Duodenal mucosa (tissue), 2 donors: ENCODE data around the gene TTLL11.

Source experiments
- H3K27ac ChIP-seq: one replicate; pipeline ENCODE4 v1.7.0; 2013; ENCODE audit warnings: low read depth, low read length
- H3K27me3 ChIP-seq, 2 donors: one replicate each; pipeline ENCODE4 v1.7.0; 2013; ENCODE audit warnings: low read length in 2 of 2, control low read depth in 1 of 2; ENCODE audit not compliant: insufficient read depth in 2 of 2, control insufficient read depth in 1 of 2
- H3K36me3 ChIP-seq, 2 donors: one replicate each; pipeline ENCODE4 v1.7.0; 2013; ENCODE audit warnings: low read length in 2 of 2, control low read depth in 1 of 2; ENCODE audit not compliant: insufficient read depth in 2 of 2, control insufficient read depth in 1 of 2
- H3K4me1 ChIP-seq, 2 donors: one replicate each; pipeline ENCODE4 v1.7.0; 2013; ENCODE audit warnings: low read length in 2 of 2, control low read depth in 1 of 2; ENCODE audit not compliant: insufficient read depth in 2 of 2, control insufficient read depth in 1 of 2
- H3K4me3 ChIP-seq, 2 donors: one replicate each; pipeline ENCODE4 v1.7.0; 2013; ENCODE audit warnings: low read length in 2 of 2, low read depth in 1 of 2
- H3K9ac ChIP-seq, 2 donors: one replicate each; pipeline ENCODE4 v1.7.0; 2013; ENCODE audit warnings: low read length in 2 of 2, low read depth in 1 of 2
- H3K9me3 ChIP-seq, 2 donors: one replicate each; pipeline ENCODE4 v1.7.0; 2013; ENCODE audit warnings: low read length in 2 of 2, control low read depth in 1 of 2; ENCODE audit not compliant: control insufficient read depth in 1 of 2

The TTLL11 gene

DNA sequence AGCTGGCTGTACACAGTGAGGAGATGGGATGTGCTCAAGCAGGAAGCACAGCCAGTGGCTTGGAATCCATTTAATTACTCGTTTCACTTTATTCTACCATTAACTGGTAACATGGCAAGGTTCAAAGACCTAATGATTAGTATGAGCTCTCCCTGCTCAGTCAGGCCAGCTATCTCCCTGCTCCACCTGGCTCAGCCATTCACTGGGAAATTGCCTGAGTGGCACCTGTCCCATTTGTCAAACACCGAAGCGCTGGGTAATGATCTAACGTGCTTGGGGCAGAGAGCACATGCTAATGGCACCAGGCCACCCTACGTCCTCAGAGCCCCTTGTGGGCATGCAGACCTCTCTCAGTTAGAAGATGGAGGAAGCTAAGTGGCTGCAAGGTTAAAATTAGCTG, 162.2 kb downstream of the TTLL11 start:
- H3K36me3 ChIP-seq: no peaks in the 10 kb centered on the region
- no peak overlapping the region for H3K27ac ChIP-seq
- H3K4me3 ChIP-seq: no peak overlapping the region
- peaks cover 7 to 8% of the 10 kb centered on the region in 2 donors for H3K4me1 ChIP-seq
- no peaks in the 10 kb centered on the region for H3K9me3 ChIP-seq
- H3K9ac ChIP-seq: no peak overlapping the region
- H3K27me3 ChIP-seq: no peaks in the 10 kb centered on the region

DNA sequence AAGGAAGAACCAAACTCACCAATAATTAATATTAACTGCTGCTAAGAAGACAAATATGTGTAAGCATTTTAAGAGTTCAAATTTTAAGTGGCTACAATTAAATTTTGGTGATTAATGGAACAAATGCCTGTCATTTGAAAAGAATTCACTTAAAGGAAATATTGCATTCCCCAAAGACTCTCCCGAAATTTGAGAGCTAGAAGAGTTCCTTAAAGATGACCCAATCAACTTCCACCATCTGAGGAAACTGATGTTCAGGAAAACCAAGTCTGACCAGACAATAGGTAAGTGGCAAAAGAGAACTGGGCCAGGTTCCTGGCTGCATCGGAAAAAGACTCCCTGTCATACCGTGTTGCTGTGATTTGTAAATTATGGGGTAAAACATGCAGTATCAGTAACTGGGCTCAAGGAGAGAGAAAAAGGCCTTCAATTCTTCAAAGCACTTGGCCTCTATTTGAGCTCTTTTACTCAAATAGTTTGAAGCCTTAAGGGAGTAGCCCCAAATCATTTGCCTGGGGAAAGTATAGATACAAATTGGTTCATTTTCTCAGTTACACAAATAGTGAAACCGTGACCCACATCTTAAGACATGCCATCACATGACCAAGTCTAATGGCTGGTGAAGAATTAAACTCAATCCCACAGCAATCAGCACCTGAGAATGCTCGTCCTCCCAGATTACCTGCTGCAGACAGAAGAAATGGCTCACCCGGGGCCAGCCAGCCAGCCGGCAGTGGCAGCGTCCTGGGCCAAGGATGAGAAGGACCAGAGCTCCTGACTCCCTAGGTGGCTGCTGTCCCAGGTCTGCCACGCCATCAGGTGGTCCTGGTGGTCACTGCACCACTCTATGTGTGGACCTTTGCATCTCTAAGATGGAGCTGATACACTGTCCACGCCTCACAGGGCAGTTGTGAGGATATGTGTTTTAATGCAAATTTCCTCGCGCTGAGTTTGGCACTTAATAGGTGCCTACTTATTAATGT, 162.9 kb downstream of the TTLL11 start:
- Histone ChIP-seq H3K27ac (no peak overlapping the region), H3K4me1 (peaks cover 7 to 8% of the 10 kb centered on the region in 2 donors), H3K9ac (no peak overlapping the region), H3K27me3 (no peaks in the 10 kb centered on the region), H3K4me3 (no peak overlapping the region), H3K36me3 (no peaks in the 10 kb centered on the region), H3K9me3 (no peaks in the 10 kb centered on the region)

- Histone ChIP-seq H3K27ac (no peak overlapping the region), H3K4me3 (no peak overlapping the region), H3K9me3 (no peaks in the 10 kb centered on the region), H3K9ac (no peak overlapping the region), H3K4me1 (peaks cover 7 to 12% of the 10 kb centered on the region in 2 donors), H3K27me3 (no peaks in the 10 kb centered on the region), H3K36me3 (no peaks in the 10 kb centered on the region)
These were observed 165.5 kb downstream of the TTLL11 start for GRCh38 chr9:121927636-121928035.

DNA sequence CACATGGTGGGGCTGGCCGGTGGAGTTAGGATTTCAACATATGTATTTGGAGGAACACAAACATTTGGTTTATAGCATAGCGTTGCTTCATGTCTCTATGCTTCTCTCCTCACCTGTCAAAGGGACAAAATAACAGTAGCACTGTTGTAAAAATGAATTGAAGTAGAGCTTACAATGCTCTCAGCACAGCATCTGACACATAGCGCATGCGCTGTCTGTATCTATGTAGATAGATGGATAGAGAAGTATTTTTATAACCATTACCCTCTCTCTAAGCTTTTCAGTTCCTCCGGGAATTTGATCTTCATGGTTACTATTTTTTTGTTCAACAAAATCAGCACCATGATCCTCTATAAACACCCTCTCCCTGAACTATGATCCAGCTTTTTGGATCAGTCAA, 166.0 kb downstream of the TTLL11 start:
- H3K9ac ChIP-seq: no peak overlapping the region
- H3K4me3 ChIP-seq: no peak overlapping the region
- H3K4me1 ChIP-seq: peaks cover 7 to 12% of the 10 kb centered on the region in 2 donors
- H3K27me3 ChIP-seq: no peaks in the 10 kb centered on the region
- H3K27ac ChIP-seq: no peak overlapping the region
- H3K9me3 ChIP-seq: no peaks in the 10 kb centered on the region
- H3K36me3 ChIP-seq: no peaks in the 10 kb centered on the region

- H3K36me3 ChIP-seq: no peaks in the 10 kb centered on the region
- peaks cover 7 to 12% of the 10 kb centered on the region in 2 donors for H3K4me1 ChIP-seq
- H3K4me3 ChIP-seq: no peak overlapping the region
- H3K27ac ChIP-seq: no peak overlapping the region
- H3K9me3 ChIP-seq: no peaks in the 10 kb centered on the region
- no peak overlapping the region for H3K9ac ChIP-seq
- H3K27me3 ChIP-seq: no peaks in the 10 kb centered on the region
These were observed 166.7 kb downstream of the TTLL11 start for GRCh38 chr9:121926351-121926801.

DNA sequence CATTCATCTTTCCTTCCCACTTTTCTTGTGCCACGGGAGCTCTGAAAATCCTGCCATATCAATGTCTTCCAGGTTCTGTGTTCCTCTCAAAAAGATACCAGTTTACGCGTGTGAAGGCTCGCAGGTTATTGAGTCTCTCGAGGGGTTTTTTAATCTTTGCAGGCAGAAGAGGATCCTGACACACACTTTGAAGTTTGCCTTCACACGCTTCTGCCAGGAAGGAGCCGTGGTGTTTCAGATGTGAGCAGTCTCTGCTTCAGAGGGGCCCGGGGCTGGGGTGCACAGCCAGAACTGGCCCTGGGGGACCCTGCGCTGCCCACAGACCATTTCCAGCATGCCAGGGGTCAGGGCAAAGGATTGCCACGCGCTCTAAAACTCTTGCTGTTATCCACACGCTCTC, 167.2 kb downstream of the TTLL11 start:
- Histone ChIP-seq H3K4me3 (no peak overlapping the region), H3K4me1 (peaks cover 7 to 10% of the 10 kb centered on the region in 2 donors), H3K36me3 (no peaks in the 10 kb centered on the region), H3K9ac (no peak overlapping the region), H3K27ac (no peak overlapping the region), H3K9me3 (no peaks in the 10 kb centered on the region), H3K27me3 (no peaks in the 10 kb centered on the region)

DNA sequence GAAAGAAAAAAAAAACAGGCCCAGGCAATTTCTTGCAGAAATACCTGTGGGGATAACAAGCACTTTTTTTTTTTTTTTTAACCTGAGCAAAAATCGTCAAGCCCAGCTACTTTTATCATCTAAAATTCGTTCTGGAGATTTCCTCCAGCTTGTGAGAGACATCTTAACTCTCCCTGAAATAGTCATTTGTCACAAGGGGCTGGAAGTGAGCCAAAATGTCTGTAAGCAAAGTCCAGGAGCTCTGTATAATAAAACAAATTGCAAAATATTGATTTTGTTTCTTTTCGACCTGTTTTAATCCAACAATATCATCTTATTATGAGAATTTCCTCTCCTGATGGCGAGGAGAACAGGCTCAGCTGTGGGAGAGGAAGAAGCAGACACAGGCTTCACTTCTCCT, 168.4 kb downstream of the TTLL11 start:
- no peak overlapping the region for H3K27ac ChIP-seq
- H3K9ac ChIP-seq: no peak overlapping the region

GRCh38 chr9:121921444-121921843, 171.7 kb downstream of the TTLL11 start:
- Histone ChIP-seq H3K9ac (no peak overlapping the region), H3K9me3 (no peaks in the 10 kb centered on the region), H3K4me1 (peaks cover 0 to 4% of the 10 kb centered on the region in 2 donors), H3K27ac (no peak overlapping the region), H3K4me3 (no peak overlapping the region), H3K27me3 (no peaks in the 10 kb centered on the region), H3K36me3 (no peaks in the 10 kb centered on the region)

More for the DNA sequence above, 168.4 kb downstream of the TTLL11 start:
- no peaks in the 10 kb centered on the region for H3K27me3 ChIP-seq
- H3K9me3 ChIP-seq: no peaks in the 10 kb centered on the region
- H3K4me1 ChIP-seq: peaks cover 0 to 4% of the 10 kb centered on the region in 2 donors
- H3K36me3 ChIP-seq: no peaks in the 10 kb centered on the region
- H3K4me3 ChIP-seq: no peak overlapping the region

GRCh38 chr9:121917375-121918335, 175.5 kb downstream of the TTLL11 start:
- Histone ChIP-seq H3K4me3 (no peak overlapping the region), H3K9ac (no peak overlapping the region), H3K36me3 (no peaks in the 10 kb centered on the region), H3K4me1 (peaks cover 12 to 16% of the 10 kb centered on the region in 2 donors), H3K27ac (no peak overlapping the region), H3K27me3 (no peaks in the 10 kb centered on the region), H3K9me3 (no peaks in the 10 kb centered on the region)

DNA sequence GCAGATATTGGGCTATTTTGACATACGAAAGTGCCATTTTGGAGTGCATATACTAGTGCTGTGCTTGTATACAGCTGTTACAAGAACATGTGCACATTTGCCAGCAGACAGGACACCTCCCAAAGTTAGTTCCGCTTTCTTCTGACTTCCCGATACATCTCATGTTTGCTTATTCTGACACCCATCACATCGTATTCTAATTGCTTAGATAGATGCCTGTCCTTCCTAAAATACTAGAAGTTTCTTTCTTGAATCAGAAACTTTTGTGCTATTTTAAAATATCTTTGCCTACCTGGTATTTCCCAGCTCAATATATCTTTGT, 177.8 kb downstream of the TTLL11 start:
- no peak overlapping the region for H3K9ac ChIP-seq
- H3K27ac ChIP-seq: no peak overlapping the region
- no peak overlapping the region for H3K4me3 ChIP-seq
- no peaks in the 10 kb centered on the region for H3K27me3 ChIP-seq
- H3K36me3 ChIP-seq: no peaks in the 10 kb centered on the region
- H3K4me1 ChIP-seq: peaks cover 16 to 18% of the 10 kb centered on the region in 2 donors
- H3K9me3 ChIP-seq: no peaks in the 10 kb centered on the region
